GM21737 (cell line): ENCODE measurements around the gene IGF2BP3.
"Not testable (repeated sequence)": the region's sequence is repeated elsewhere in the genome, so short reads cannot be mapped to it uniquely, and the experiment has no call there.

Source experiments
- ATAC-seq: cut with Tn5 transposase; IDR thresholded peaks from one replicate; pipeline ENCODE4 v1.9.1; 2021; ENCODE audit warnings: mild to moderate bottlenecking, moderate library complexity; ENCODE audit not compliant: unreplicated experiment

The IGF2BP3 gene

DNA sequence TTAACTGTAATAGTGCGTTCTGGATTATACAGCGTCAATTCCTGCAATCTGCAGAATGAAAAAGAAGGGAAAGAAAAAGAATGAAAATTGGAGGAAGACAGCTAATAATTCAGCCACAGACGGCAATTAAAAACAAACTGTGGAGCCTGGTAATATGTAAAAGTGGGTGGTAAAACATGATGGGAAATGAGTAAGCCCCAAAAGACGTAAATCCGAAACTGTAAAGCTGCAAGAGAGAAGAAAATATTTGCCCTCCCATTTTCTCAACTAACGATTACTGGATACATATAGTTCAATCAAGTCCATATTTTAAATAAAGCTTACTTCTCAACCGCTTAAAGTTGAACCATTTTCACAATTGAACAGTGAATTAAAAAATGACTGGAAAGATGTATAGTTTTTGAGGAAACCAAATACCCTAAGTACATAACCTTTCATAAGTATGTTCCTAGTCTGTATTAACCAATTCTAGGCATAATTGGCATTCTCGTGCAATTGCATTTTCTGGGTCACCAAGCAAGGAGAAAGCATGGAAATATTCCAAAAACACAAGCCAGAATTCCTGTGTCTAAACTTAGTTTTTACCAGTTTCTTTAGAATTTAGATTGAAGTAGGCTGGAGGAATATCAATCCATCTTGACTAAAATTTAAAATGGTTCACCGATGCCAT lies 126.3 kb downstream of the IGF2BP3 start:
- ATAC-seq, result no peak

DNA sequence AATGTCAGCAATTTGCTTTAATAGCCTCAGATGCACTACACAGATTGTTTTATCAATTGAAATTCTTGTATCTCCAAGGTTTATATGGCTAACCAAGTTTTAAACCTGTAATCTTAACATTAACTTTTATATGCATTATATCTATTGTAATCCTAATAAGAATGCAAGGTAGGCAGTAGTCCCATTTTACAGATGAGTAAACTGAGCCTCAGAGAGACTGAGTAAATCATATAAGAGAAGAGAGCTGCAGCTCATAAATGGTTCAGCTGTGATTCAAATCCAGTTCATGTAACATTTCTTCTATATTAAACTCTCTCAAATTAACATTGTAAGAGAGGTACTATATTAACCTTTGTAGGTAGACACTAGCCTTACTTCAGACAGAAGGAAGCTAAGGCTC lies 127.2 kb downstream of the IGF2BP3 start:
- no peak for ATAC-seq

DNA sequence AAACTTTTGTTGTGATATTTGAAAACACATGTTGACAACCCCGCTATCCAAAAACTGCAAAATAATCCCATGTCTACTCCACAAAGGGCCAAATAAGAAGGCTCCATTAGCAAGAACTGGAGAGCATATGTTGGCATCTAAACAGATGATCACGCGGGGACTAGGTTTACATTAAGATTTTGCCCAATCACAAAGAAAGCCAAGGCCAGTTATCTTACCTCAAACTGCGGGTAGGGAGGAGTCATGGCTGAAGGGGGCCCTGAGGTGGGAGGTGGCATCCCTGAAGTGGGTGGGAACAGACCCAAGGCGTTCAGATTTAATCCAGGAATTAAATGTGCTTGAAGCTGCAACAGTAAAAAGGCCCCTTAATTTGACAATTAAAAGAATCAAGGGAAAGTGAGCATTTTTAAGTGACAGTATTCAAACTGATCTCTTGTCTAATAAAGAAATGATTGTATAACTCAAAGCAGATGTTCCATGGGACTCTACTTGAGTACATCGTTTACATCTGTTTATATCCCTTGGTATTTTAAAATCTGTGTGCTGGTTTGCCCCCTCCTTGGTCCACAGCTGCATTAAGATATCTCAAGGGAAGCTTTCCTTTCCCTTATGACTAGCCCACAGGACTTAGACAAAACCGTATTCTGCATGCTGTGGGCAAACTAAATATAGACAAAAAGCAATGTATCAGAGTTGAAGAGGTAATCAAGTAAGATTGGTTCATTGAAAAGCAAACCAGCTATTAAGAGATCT lies 128.3 kb downstream of the IGF2BP3 start:
- no peak for ATAC-seq

DNA sequence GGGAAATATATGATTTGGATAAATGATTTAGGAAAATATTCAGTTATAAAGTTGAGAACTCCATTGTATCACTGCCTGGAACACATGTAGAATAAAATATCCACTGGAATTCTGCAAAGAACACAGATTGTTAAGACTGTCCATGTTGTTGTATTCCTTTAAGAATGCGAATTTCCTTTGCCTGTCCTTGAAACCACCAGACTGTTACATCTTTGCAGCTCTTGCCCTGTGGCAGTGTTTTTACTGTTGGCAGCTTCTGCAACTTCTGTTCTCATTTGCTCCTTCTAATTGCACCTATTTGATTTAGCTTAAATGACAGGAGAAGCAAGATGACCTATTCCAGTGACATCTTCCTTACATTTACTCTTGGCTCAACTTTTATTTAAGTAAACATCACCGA lies 131.4 kb downstream of the IGF2BP3 start:
- ATAC-seq, result no peak

DNA sequence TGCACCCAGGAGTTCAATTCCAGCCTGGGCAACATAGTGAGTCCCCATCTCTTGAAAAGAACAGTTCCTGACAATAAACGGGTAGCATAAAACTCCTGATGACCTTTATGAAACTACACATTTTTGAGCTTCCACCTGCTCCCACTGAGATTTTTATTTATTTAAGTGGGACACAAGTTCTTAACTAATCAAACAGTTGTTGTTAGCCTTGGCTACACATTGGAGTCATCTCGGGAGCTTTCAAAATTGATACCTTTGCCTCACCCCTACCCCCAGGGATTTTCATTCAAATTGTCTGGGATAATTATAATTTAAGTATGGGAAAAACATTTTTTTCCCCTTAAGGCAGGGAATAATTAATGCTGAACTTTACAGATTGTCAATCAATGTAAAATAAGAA lies 131.9 kb downstream of the IGF2BP3 start:
- ATAC-seq, result no peak

DNA sequence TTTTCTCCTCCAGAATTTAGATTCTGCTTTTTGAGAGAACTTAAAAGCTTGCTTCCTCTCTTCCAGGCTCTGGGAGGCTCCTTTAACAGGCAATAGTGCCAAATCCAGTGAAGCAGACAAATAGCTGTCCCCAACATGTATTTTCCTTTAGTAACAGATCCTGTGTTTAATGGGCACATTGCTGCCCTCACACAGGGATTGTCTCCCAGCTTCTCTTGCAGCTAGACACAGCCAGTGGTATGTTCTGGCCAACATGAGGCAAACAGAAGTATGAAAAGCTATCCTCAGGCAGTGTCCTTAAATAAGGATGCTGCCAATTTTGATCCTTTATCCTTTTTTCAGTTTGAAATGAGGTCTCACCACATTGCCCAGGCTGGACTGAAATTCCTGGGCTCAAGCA lies 132.9 kb downstream of the IGF2BP3 start:
- no peak for ATAC-seq

DNA sequence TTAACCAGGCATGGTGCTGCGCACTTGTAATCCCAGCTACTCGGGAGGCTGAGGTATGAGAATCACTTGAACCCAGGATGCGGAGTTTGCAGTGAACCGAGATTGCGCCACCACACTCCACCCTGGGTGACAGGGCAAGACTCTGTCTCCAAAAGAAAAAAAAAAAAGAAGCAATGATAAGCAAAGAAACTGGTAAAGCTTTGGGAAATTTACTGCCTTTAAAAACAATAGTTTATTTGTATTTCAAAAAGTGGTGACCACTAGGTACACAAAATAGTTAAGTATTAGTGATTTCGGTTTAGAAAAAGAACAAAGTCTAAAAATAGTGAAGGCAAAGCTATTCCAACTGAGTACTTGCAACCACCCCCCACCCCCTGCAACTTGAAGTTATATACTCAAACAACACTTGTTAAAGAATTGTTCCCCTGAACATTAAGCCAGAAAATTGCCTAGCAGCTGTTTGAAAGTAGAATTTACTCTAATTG lies 133.4 kb downstream of the IGF2BP3 start:
- no peak for ATAC-seq

DNA sequence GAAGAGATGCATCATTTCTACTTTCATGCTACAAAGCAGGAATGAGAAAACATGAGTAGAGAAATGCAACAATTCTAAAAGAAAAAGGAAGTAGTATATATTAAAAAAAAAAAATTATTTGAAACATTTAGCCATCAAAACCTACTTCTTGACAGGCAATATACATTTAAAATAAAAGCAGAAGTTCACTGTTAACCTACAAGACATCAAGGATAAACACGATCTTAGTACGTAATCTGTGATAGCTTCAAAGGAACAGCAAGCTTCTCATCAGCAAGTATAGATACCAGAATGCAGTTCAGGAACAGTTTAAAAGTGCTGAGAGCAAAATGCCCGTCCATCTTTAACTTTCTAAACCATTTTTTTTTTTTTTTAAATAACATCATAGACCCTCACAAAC lies 134.2 kb downstream of the IGF2BP3 start:
- no peak for ATAC-seq

DNA sequence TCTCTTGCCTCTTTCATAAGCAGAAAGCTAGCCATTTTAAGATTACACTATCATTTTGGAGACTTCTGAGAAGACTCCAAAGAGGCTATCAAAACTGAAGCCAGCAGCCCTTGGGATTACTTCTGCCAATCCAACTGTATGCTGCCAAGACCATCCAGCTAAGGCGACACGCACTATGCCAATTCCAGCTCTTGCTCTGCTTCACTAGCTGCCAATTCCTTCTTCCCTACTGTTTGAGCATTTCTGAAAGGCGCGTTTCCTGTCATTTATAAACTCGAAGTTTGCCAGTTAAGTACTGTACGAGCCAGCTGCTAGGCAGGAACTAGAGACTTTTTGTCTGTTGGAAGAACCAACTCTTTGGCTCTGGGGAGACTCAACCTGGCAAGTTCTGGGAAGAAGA lies 134.7 kb downstream of the IGF2BP3 start:
- ATAC-seq, result no peak

DNA sequence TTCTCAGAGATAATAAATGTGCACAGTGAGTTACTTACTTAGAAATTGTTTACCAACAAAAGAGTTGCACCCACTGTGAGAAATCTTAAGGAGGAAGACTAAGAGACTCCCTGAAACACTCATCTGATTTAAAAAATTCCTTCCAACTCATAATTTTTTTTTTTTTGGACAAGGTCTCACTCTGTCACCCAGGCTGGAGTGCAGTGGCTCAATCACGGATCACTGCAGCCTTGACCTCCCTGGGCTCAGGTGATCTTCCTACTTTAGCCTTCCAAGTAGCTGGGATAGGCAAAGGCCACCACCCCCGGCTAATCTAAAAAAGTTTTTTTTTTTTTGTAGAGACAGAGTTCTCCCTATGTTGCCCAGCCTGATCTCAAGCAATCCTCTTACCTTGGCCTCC lies 135.2 kb downstream of the IGF2BP3 start:
- no peak for ATAC-seq

DNA sequence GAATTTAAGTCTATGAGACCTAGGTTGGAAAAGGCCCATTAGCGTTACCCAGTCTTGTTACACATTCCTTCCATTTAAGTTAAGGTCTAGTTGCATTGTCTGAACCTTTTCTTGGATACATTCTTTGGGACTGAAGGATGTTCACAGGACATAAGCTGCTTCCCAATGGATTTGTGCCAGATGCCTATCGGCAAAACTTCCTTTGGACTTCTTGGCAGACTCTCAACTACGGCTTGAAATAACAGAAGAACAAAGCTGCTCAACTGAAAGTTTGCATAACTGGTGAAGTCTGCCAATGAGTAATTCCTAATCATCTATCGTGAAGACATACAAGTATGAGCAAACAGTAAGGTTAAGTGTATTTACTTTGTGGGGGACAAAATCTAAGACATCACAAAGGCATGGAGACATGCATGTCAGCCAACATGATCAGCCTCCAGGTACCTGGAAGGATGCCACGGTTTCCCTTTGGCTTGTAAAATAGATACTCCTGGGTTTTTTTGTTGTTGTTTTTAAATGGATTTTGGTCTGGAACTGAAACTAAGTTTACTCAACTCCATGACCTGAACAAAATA lies 135.7 kb downstream of the IGF2BP3 start:
- no peak for ATAC-seq

DNA sequence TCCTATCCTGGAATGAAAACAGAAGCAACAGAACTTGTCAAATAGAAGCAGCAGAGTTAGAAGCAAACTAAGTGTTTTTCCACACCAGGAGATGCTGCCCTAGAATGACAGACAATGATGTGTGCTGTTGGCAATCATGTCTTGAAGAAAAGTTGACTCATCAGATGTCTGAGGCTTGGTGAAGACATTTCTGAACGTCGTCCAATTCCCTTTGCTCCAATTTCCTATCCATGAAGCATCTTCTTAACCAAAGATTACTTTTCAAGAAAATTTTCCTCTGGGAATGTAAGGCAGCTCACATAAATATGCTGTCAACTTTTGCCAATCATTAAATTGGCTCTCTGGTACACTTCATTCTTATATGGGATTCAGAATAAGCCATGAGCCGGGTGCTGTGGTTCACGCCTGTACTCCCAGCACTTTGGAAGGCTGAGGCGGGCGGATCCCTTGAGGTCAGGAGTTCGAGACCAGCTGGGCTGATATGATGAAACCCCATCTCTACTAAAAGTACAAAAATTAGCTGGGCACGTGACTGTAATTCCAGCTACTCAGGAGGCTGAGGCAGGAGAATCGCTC lies 136.5 kb downstream of the IGF2BP3 start:
- ATAC-seq, result no peak

DNA sequence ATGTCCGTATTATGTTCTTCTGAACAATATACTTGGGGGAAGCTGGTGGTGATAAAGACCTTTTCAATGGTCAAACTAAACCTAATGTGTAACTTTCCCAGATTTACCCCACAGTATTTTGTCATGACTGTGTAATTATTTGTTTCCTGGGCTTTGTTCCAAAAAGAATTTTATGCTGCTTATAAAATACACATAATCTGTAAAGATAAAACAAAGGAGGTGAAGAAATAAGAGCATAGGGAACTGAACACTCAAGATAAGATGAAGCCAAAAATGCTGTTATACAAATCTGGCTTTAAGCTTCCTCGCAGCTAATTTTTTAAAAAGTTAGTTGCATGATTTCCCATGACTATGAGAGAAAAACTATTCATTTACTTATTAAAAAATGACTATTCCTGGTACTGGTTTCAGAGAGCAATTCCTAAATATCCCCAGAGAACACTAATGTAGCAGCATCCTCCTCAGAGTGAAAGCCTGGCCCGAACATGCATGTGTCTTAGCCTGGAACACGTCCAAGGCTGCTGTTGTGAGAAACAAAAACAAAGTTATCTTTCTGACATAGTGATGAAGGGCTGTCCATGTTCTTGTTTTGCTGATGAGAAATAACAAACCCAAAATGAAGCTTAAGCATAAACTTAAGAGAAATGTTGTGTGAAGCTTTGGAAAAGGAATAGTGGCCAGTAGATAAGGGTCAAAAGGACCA lies 137.2 kb downstream of the IGF2BP3 start:
- no peak for ATAC-seq

DNA sequence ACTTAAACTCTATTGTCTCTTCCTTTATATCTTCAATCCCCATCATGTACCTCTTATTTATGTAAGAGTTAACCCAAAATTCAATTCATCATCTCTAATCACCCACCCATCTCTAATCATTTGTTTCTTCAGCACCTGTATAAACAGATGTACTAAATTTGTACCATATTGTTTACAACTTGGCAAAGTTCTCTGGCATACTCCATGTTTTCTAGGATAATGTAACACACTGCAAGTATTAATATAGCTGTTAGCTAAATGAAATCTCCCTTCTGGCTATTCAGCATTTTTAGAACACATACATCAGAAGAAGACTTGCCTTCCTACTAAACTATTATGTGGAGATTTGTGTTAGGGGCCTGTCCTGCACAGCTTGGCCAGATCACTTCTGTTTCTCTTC lies 138.1 kb downstream of the IGF2BP3 start:
- ATAC-seq, result no peak

DNA sequence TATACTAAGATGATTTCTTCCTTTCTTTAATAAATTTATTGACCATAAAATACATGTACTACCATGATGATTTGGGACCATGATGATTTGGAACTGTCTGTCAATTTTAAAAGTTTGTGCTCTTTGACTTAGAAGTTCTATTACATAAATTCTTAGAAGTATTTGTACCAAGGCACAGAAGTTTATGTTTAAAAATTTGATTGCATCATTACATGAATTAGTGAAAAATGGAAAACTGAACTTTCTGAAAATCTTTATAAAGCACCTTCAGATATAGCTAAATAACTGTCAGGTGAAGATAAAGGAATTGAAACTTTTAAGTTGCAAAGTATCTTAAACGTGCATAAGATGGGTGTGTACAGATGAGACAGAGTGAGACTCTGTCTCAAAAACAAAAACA lies 139.2 kb downstream of the IGF2BP3 start:
- ATAC-seq, result no peak

DNA sequence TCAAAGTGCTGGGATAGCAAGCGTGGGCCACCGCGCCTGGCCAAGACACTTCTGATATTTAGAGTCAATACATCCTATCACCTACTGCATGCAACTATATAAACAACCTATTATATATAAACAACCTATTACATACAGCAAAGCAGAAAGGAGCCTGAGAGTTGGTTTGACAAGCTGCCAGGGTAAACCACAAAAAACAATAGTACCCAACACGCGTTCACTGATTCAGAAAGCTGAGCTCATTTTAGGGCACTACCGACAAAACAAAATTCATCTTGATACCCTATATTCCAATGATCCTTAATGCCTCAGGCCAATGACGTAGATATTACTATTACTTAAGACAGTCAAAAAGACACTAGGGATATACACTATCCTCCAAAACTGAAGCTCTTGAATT lies 154.9 kb downstream of the IGF2BP3 start:
- ATAC-seq, result no peak

DNA sequence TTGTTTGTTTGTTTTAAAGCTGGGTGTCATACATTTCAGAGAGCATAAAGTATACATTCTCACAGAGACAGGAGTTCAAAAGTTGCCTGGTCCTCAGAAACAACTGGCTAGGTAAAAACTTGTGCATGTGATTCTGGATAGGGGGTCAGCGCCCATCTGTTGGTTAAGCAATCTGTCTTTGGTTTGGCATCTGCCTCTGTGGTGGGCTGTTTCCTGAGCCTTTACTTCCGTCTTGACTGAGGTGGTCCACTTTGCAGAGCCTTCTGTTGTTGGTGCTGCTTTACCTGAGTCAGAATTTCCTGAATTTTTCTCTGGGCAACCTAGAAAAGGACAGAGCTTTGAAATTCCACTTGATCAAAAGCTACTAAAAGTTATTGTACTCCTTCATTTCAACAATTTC lies 158.2 kb downstream of the IGF2BP3 start:
- ATAC-seq, result not testable (repeated sequence)

DNA sequence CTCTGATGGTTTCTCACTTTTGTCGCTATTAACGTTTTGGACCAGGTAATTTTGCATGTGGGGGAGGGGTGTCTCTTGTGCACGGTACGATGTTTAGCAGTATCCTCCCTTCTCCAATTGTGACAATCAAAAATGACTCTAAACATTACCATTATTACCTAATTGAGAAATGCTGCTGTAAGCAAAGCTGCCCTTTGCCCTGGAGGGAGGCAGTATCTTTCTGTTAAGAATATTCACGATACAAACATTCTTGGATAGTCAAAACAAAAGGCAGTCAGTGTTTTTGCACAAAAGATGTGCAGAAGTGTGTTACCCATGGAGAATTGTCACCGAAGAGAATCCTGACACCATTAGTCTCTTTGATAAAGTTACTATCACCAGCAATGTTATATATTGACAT lies 161.5 kb downstream of the IGF2BP3 start:
- no peak for ATAC-seq

DNA sequence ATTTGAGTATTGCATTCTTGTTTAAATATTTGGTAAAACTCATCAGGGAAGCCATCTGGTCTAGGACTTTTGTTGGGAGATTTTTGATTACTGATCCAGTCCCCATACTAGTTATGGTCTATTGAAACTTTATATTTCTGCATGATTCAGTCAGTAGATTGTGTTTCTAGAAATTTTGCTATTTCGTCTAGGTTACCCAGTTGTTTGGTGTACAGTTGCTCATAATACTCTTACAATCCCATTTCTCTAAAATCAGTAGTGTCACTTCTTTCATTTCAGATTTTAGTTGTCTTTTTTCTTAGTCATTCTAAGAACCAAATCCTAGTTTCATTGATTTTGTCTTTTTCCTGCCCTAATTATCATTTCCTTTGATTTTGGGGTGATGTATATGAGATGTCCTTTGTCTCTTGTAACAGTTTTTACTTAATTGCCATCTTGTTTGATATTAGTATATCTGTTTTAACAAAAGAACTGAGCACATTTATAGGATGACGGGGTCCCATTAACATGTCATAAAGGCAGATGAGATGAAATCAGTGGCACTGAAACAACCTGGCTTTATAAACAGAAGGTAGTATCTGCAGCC lies 163.3 kb downstream of the IGF2BP3 start:
- no peak for ATAC-seq

DNA sequence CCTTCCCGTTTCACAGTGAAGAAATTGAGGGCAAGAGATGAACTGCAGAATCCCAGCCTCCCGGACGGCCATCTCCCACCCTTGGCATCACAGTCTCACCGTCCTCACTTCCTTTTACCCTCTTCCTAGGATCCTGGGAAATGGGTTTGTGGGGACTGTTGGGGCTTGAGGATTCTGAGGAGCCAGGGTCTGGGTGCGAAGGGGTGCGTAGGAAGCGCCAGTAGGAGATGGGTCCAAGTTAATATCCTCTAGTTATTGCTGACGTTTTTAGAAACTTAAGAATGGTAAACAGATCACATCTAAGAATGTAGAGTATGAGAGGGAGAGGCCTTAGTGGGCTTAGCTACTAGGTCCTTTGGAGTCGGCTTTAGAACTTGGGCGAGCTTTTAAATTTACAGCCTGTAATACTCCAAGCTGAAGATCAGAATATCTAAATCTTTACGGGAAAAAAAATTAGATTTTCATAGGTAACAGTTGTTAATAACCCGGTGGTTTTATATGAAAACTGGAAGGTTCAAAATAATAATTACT lies 170.5 kb downstream of the IGF2BP3 start:
- ATAC-seq, result no peak
